Activated CD4-positive, alpha-beta T cell treated with anti-CD3 and anti-CD28 coated beads, Interleukin-2, amount 50 U/mL, for 16 hours (primary cell): ENCODE results near the gene RPS6KA2.

Experiments used
- DNase-seq: peaks from one replicate; pipeline ENCODE4 v3.0.0-alpha.2; 2020

RPS6KA2 gene

DNA sequence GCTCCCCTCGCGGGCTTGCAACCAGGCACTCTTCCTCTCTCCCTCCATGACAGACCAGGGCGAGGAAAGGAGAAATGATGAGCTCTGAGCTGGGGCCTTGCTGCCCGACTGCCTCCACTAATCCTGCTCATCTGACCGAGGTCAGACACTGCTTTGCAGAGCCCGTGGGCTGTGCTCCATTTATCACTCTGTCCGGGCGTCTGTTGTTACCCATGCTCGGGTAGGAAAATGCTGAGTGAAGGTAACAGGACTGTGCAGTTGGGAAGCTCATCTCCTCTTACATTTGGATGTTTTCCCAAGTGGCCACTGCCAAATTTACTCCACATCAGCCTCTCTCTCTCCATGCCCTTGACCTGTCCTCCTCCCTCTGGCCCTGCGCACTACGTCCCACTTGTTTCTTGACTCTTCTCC is 14.6 kb downstream of the RPS6KA2 start:
- no peak for DNase-seq

DNA sequence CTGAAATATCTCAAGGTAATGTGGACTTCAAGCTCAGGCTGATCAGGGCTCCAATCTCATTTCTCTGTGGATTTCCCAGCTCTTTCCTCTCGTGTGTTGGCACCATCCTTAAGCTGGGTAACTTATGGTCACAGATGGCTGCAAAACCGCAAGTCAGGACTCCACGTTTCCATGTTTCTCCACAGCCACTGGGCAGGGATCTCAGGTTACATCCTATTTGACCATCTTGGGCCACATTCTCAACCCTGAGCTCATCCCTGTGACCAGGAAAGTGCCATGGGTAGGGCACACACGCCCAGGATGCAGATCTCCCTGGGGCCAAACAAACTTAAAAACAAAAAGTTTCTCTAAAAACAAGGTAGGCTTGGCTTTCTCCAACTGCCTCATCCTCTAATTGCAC is 15.4 kb downstream of the RPS6KA2 start:
- no peak for DNase-seq

DNA sequence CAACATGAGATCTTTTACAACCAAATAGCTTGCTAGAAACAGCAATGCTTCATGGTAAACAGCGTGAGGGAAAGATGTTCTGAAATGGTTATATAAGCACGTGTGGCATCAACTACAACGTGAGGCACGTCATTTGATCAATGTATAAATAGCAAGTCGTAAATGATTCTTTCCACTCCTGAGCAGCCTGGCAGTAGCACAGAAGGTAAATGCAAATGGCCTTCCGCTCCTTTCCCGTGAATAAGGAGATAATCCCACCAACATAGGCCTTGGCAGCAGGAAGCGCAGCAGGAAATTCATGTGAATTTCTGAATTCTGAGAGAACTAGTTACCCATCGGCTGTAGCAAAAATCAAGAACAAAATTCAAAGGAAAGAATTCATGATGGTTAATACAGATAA is 17.0 kb downstream of the RPS6KA2 start:
- no peak for DNase-seq

DNA sequence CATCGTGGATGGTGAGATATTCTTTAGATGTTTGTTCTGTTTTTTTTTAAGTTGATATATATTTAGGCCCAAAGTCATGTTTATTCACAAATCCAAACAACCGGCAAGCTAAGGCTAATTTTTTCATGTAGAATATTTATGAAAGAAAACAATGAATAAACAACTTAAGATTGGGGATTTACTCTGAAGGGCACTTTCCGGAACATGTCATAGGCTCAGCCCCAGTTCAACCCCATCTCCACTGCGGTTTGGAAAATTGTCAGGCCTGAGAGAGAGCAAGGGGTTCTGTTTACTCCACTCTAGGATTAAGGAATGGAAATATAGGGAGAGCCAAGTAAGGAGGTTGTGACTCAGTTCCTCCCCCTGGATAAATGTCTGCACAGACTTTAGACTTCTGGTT is 18.3 kb downstream of the RPS6KA2 start:
- DNase-seq, result no peak

DNA sequence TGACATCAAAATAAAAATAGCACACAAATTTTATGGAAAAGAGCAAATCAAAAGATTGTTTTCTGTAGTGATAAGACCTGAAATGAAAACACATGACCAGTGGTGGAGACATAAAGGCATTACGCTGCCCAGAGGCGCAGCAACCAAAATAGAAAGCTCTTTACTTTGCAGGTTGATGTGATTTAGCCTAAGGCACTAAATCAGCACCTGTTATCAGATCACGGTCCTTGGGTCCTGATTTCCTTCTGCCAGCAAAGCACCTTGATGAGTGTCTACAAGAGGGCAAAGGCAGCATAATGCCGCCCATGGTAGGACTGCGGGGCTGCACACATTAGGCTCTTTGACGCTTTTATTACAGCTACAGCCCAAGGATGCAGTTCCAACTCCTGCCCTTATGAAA is 21.3 kb downstream of the RPS6KA2 start:
- DNase-seq, result no peak

DNA sequence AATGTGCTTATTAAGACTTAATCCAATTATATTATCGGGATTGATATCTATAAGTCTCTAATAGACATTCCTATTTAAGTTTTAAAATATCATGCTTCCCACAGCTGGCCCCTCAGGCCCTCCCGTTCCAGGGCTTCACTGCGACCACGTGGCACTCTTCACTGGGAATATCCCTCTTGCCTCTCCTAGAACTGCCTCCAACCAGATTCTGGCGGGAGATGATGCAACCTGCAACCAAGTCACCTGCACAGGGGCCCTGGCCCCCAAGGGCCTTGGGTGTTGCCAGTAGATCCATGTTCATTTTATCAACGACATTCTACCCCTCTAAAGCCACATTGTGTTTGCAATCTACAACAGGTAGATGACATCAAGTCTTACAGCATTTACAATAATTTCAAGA is 22.1 kb downstream of the RPS6KA2 start:
- no peak for DNase-seq

DNA sequence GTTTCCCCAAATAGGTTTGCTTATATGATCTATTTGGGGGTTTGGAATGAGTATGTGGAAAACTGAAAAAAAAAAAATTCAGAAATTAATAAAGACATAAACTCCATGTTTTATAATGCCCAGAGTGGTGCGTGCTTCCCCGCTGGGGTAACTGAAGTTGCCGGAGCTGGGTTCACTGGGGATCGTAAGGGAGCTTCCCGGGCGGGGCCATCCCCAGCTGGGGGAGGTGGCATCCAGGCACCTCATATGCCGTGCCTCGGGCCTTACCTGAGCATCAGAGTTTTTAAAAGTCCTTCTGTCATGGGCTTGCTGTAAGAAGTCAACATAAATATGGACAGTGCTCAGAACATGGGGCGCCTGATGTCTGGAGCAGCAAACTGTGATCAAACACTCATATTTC is 22.7 kb downstream of the RPS6KA2 start:
- DNase-seq, result no peak

DNA sequence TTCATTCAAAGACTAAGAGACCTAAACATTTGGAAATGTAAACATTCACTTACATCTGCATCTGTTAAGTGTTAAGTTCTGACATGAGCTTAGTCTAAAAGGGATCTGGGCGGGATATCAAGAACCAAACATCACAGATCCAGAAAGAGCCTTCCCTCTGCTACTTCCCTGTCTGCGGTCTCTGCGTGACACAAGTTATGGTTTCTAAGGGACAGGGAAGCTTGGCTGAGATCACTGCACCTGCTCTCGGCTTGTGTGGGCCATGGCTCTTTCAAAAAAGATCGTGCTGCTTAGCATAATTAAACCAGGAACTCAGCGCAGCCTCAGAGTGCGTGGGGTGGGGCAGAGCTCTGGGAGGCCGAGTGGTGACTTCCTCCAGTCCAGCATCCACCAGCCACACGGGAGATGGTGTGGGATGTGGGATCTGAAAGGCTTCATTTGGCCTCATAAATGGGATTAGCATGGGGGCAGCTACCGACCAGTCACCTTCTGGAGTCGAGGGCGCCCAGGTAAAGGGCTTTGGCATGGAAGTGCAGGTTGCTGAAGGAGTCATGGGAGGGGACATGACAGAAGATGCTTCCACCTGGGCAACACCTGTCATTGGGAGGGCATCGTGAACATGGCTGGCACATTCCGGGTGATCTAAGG is 23.9 kb downstream of the RPS6KA2 start:
- no peak for DNase-seq

DNA sequence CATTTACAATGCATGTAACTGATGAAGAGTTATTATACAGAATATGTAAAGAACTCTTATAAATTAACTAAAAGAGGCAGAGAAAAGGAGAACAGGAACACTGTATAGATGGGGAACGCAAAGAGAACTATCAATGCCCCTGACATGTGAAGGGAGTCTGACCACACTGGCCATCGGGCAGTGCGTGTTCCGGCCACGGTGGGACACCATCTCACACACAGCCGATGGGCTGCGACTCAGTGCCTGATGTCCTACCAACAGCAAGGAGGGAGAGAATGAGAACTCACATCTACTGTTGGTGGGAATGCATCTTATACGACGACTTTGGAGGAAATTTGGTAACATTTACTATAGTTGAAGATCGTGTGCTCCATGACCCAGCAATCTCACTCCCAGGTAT is 25.1 kb downstream of the RPS6KA2 start:
- DNase-seq, result no peak

DNA sequence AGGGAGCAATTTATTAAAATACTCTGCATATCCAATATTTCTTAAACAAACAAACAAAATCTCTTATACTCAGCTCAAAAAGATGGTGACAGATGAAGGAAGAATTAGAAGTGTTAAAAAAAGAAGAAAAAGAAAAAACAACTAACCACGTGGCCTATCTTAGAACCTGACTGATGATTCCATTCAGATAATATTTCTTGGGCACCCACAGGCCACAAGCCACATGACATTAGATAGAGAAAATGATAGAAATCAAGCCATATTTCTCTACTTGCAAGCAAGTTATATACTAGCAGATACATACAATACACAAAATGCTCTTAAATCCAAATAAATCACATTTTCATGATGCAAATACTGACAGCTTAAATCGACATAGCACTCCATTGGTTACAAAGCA is 26.1 kb downstream of the RPS6KA2 start:
- no peak for DNase-seq

DNA sequence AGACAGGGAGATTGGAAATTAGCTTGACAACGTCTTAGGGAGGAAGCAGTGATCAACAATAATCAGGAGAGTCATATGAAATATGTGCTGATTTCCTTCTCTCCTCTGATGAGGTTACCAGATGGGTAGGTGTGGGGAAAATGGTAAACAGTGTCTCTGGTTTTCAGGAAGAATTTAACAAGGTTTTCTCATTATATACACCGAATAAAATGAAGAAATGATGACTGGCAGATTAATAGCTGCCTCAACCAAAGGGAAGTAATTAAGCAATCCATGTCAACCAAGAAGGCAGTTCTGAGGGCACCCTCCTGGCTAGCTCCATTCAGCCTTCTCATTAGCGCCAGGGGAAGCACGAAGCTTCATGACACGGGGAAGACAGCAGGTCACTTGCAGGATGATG is 27.8 kb downstream of the RPS6KA2 start:
- DNase-seq, result no peak

DNA sequence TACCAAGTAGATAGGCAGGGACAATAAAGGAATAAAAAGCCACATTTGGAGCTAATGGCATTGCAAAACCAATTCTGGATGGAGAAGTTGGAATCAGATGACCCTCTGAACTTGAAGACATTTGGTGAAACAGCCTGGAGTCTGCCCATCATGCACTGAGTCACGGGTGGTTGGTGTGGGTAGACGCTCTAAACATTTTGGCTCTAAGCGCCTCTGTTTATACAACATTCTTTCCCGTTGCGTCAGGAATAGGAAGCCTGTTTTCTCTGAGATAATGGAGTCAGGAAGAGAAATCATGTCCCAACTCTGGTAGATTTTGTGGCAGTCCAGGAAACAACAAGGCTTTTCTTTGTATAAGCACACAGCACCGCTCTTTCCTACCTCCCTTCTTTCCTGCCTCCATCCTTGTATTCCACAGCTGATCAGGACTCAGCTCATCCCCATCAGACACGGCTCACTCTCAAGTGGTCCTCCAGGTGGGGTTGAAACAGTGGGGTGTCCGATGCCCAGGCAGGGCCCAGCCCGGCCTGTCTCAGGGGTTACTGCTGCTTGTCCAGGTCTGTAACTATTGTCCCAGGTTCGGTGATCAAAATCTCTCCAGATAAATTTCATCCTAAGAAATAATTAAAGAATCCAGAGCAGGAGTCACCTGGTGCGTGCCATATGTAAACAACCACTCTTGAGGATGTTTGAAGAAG is 28.5 kb downstream of the RPS6KA2 start:
- no peak for DNase-seq

DNA sequence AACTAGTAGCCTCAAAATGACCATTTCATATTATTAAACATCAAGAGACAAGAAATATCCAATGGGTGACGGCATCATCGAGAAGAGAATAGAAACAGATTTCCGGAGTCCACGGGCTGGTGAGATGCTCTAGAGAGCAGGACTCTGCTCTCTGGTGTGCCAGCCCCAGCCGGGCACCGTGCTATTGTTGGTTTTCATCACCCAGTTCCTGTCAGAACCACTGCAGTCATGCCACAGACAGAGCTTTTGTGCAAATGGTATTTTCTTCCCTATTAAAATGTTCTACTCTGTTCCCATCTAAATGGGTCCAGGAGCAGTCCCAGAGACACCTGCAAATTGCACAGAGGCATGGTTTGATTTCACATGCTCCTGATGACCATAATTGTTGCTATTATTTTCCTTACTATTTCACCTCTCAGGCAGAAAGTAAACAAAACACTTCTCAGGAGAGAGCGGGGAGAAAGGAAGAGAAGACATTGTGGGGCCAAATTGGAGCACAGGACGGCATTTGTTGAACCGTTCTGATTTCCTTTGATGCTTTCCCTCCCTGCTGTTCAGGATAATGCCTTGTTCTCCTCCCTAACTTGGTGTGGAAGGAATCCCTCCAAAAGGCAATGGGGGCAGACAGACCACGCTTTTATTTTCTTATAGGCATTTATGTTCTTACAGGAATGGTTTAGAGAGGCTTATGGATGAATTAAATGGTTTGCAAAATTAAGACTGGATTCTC is 29.2 kb downstream of the RPS6KA2 start:
- DNase-seq, result no peak

DNA sequence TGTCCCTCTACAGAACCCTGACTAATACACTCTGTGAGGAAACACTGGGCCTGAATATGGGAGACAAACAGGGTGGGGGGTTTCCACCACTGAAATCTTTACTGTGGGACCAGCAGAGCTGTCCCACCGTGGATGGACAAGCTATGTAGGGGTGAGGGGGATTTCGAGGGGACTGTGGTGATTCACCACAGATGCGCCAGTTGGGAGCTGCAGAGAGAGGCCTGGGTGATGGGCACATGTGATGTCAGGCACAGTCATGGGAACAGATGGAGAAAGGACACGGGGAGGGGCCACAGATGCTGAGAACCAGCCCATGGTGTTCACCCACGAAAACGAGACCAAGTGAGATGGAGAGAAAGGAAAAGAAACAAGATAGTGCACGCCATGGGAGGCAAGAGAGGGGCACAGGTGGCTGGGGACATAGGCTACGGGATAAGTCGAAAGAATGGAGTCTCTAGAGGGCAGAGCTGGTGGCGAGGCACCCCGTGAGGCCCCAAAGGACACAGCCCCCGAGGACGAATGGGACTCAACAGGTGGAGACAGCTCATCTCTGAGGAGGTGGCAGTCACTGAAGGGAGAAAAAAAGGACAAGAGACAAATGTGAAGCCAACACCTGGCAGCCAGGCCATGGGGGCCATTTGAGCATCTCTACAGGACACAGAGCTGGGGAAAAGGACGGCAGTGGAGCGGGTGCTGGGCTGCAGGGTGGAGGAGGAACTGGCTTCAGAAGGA is 30.1 kb downstream of the RPS6KA2 start:
- no peak for DNase-seq

DNA sequence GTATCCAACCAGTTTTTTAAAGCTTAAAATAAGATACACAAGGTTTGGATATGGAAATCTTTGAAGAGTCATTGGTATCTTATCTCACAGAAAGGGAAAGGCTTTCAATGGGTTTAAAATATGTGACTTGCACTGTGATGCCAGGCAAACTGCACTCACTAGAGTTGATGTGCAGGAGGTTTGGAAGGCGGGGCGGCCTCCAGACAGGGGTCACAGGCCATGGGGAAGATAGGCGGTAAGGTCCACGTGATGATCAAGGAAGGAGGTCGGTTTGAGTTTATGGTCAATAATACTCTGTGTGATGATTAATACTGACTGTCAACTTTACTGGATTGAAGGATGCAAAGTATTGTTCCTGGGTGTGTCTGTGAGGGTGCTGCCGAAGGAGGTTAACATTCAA is 31.1 kb downstream of the RPS6KA2 start:
- DNase-seq, result no peak

DNA sequence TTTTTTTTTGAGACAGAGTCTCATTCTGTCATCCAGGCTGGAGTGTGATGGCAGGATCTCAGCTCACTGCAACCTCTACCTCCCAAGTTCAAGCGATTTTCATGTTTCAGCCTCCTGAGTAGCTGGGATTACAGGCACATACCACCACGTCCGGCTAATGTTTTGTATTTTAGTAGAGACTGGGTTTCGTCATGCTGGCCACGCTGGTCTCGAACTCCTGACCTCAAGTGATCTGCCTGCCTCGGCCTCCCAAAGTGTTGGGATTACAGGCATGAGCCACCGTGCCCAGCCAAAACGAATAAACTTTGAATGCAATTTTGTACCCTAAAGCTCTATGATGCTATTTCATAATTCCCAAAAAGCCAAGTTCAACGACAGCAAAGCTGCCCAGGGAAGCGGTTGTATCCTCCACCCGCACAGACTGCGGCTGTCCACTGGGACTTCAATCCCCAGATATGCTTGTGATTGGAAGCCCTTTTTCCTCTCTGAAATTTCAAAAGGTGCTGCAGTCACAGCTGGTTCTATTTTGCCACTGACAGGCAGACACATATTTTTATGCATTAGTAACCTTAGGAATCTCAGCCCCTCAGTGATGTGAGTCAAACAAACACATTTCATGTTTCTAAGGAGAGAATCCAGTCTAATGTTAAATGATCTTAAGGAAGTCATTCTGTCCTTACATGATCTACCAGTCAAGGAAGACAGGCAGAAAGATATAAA is 31.8 kb downstream of the RPS6KA2 start:
- DNase-seq, result no peak

DNA sequence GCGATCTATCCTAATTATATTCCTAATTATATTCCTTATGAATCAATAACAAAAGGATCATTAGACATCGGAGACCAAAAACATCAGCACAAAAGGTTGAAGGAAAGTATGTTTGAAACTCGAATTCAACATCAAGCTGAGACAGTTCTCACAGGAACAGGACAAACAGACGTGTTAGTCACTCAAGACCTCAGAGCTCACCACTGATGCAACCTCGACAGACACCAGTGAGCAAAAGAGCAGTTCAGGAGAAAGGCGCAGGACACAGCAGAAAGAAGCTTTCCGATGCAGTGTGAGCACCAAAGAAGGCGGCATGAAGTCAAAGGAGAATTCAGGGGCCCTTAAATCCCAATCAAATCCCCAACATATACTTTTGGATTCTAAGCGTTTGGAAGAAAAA is 34.2 kb downstream of the RPS6KA2 start:
- no peak for DNase-seq

DNA sequence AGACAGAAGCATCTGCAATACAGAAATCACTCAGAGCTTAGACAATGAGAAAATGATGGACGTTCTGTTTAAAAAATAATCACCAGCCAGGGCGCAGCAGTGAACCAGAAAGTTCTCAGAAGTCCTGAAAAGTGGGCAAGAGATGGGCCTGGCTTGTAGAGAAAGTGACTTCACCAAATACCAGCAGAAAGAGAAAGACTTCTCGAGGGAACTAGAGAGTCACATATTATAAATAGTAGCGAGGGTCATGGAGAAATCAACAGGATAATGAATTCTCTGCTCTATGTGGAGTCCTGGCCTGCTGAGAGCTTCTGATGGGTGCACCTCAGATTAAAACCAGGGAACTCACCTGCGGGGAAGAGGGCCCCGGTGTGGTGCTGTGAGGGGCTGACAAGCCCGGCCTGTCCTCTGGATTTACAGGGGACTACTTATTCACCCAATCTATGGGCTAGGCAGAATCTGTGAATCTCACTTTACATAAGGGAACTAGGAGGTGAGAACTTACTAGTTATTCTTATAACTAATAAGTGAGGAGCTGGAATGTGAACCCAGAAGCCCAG is 35.0 kb downstream of the RPS6KA2 start:
- no peak for DNase-seq

DNA sequence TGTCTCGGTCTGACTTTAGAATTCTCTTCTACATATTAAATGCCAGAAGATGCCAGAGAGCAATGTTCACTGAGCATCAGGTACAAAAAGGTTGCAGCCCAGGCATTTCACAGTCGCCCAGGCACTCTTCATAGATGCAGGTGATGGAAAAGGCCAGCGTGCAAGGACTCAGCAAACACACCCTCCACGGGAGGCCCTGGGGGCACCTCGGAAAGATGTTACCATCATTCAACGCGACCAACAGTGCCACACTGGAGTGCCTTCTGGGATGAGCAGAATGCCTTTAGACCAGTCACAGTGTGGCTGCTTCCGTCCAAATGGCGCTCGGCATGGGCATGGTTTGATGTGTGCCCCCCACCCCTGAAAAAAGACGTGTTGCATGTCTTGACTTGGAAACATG is 36.0 kb downstream of the RPS6KA2 start:
- no peak for DNase-seq

DNA sequence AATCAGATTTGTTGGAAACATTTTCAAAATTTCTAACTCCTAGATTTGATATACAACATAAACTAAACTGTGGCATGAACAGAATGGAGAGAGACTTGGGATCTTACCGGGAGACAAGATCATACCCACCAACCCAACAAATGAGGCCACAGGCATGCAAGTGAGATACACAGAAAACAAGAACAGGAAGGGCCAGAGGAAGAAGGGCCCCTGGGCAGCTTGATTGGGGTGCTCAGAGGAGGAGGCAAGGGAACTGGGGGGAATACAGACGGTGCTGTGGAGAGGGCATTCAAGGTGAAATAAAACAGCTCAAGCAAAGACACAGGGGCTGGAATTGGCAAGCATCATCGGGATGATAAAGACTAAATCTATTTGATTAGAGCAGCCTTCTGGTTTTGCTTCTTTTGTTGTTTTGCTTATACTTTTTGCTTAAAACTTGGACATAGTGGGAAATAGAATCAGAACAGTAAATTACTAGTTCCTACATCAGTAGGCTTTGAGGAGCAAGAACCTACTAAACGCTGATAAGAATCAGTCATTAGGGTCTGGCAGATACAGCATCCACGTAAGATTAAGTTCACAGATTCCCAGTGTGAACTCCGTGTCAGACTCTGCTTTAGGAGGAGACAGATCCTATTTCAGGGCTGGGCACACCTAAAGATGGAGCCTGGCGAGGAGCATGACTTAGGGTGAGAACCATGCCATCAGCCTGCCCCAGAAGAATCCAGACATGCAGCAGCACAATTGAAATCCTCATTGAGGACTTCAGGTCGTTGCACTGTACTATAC is 37.1 kb downstream of the RPS6KA2 start:
- DNase-seq, result no peak

DNA sequence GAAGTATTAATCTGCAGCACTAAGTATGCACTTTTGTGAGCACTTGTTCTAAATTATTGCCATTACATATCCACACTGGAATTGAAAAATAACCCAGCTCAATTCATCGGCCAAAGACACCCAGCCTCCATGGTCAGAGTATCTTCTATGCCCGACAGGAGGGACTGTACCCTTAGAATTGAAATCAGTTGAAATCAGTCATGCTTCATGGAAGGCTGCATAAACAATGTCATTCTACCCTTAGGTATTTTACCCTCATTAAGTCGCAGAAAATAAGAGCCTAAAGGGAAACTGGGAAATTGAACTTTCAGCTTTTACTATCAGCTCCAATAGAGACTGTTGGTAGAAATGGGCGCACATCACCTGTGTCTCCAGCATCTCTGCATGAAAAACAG is 37.7 kb downstream of the RPS6KA2 start:
- no peak for DNase-seq
